Activated CD4-positive, alpha-beta T cell treated with anti-CD3 and anti-CD28 coated beads for 36 hours (primary cell): ENCODE data around the gene ZNF513. TPM values are rescaled to one million over a fixed set of nuclear protein-coding genes. Genes with fewer than 3 reads are reported as not detected.

ENCODE experiments used
- ATAC-seq: fragments of 200-7000 bp; cut with Tn5 transposase; one replicate; pipeline ENCODE4 v1.10.0; 2021; ENCODE audit warnings: mild to moderate bottlenecking, moderate library complexity
- CTCF ChIA-PET: fragments of 350-600 bp; sonication (Branson Sonifier 250); formaldehyde crosslinking; loops from one replicate; lab custom pipeline; 2021; ENCODE audit warnings: antibody characterized with exemption; lab: Charles Lee
- POLR2A ChIA-PET: fragments of 350-600 bp; sonication (Branson Sonifier 250); formaldehyde crosslinking; loops from one replicate; lab custom pipeline; 2021; ENCODE audit warnings: antibody characterized with exemption, inconsistent platforms; lab: Charles Lee
- DNase-seq: peaks from one replicate; pipeline ENCODE4 v3.0.0-alpha.2; 2020
- H3K27ac Mint-ChIP-seq: one replicate; pipeline ENCODE4 v1.8.0; 2021; ENCODE audit warnings: mixed read lengths
- H3K27me3 Mint-ChIP-seq: one replicate; pipeline ENCODE4 v1.8.0; 2021; ENCODE audit warnings: mixed read lengths
- H3K36me3 Mint-ChIP-seq: one replicate; pipeline ENCODE4 v1.8.0; 2021; ENCODE audit warnings: low read depth, mixed read lengths
- H3K4me1 Mint-ChIP-seq: one replicate; pipeline ENCODE4 v1.8.0; 2021; ENCODE audit warnings: mixed read lengths
- H3K4me3 Mint-ChIP-seq: one replicate; pipeline ENCODE4 v1.8.0; 2021; ENCODE audit warnings: mild to moderate bottlenecking, moderate library complexity, mixed read lengths
- H3K9me3 Mint-ChIP-seq: one replicate; pipeline ENCODE4 v1.8.0; 2021; ENCODE audit warnings: low read depth, mixed read lengths
- intact Hi-C, 2 experiments: fragments of 100-400 bp; cut with DNase I in 1 of 2; cut with micrococcal nuclease in 1 of 2; formaldehyde crosslinking; loops; one replicate each; pipeline versions ENCODE4 v1.14.2 to v1.15.1; 2022 to 2024; cut with DNase I, micrococcal nuclease
- total RNA-seq, 2 experiments: library from RNA; stranded (reverse); gene quantifications; one replicate each; pipeline ENCODE4 v1.2.3, GENCODE V29; 2021

Gene ZNF513
- total RNA-seq, 2 experiments from 2014 or later = 7.7 to 10.5 TPM

DNA sequence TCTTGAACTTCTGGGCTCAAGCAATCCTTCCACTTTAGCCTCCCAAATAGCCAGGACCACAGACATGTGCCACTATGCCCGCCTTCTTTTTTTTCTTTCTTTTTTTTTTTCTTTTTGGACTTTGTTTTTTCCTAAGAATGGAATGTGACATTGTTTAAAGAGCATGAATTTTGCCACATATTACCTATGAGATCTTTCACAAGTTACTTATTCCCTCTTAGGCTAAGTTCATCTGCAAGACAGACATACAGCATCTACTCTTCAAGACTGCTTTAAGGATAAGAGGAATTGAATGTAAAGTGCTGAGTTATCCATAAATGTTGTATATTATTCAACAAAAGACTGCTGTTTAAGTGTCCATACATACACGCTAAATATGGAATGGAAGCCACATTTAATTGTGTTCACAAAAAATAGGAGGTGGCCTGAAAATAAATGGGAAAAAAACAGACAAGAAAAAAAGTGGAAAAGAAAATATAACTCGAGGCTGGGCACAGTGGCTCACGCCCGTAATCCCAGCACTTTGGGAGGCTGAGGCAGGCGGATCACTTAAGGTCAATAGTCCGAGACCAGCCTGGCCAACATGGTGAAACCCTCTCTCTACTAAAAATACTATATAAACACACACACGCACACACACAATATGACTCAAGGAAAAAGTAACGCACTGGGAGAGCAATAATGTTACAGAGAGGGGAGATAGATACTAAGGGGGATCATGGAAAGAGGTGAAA, 32.1 kb upstream of the ZNF513 start:
- Mint-ChIP-seq H3K9me3 (no peaks in the 10 kb centered on the region), H3K27me3 (no peaks in the 10 kb centered on the region), H3K4me3 (no peak overlapping the region), H3K4me1 (peaks cover 12% of the 10 kb centered on the region), H3K36me3 (peaks cover 5% of the 10 kb centered on the region), H3K27ac (no peak overlapping the region)
- DNase-seq (no peak), ATAC-seq (no peak)
- ChIA-PET CTCF (no interaction called here), POLR2A (no interaction called here)
- intact Hi-C loops = no loop called here

DNA sequence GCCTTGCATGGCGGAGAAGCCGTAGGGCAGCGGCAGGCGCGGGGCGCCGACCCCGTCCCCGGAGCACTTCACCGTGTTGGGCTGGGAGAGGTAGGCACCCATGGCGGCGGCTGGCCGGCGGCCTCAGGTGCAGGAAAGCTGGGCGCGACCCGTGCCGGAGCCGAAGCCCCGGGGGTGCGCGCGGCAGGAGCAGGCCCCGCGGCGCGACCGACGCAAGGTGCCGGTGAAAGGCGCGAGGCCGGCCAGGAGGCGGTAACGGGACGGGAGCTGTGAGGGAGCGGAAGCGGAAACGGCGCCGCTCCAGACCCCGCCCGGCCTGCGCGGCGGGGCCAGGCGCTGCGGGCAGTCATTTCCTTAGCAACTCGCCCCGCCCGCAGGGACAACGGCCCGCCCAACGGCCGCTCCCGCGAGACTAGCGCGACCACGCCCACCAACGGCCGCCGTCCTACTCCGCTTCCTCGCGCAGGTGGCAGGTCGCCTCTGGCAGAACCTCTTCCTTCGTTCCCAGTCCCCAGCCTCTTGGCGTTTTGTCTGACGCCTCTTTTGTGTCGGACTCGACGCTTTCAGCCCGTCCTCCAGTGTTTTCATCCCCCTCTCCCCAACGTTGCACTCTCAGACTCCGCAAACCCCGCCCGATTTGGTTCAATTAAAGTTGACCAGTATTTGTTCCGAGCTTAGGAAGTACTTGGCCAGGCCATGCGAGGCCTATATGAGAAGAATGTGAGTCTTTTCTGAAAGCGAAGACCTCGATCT, 29.0 kb upstream of the ZNF513 start, which contains the start of gene PPM1G:
TSS of gene PPM1G (minus strand) at position 271 of the 753 bp plus-strand sequence. CDS start at position 102, 169 bp downstream.
- ATAC-seq (peak; percentile 96), DNase-seq (peak; percentile 98)
- ChIA-PET CTCF (interaction anchor here (0.6 to 3.5 kb wide), 8 partner anchors 15 to 274 kb away, joined by 3 to 31 read pairs (median 4); partner anchors contain the start of gene NRBP1), POLR2A (interaction anchor here (0.9 to 2.3 kb wide), 5 partner anchors 19 to 274 kb away, joined by 3 to 15 read pairs (median 3); partner anchors contain the start of gene NRBP1)
- no peaks in the 10 kb centered on the region for H3K27me3 Mint-ChIP-seq
- H3K4me3 Mint-ChIP-seq = peak within 1 kb of the TSS; percentile 84
- peak within 1 kb of the TSS; percentile 88 for H3K27ac Mint-ChIP-seq
- H3K9me3 Mint-ChIP-seq = no peaks in the 10 kb centered on the region
- intact Hi-C loops = loop anchor here (1.0 to 2.0 kb wide), 21 partner anchors 19 to 482 kb away; partner anchors contain the start of genes EIF2B4 (in 2 of the 2), IFT172 (in 2 of the 2), NRBP1 (in 2 of the 2) and SNX17 (in 2 of the 2)
- H3K36me3 Mint-ChIP-seq = peaks cover 20% of the 10 kb centered on the region
- peaks cover 35% of the 10 kb centered on the region for H3K4me1 Mint-ChIP-seq

DNA sequence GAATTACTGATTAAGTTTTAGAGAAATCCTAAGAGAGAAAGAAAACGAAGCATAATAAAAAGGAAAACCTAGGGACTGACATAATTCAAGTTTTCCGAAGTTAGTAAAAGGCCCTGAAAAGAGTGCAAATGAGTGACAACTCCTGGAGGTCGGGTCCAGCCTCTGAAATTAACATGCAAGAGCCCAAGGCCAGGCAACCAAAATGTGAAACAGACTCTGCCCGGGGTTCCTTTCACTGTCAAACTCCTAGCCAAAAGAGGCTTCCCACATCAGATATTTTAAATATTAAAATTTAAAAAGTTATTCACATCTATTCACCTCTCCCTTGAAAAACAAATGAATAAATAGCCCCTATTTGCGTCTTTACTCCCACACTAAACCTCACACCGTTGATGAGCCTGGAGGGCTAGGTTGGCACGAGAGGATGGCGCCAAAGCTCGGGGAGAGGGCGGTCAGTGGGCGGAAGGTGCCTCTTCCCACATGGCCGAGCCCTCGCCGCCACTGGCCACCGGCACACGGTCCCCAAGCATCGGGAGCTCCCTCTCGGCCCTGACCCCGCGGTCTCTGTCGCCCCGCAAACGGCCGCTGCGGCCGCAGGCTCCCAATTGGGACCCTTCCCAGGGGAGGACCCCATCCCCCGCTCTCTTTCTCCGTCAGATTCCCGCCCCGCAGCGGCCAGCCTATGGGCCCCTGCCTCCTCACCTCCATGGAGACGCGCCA, 28.2 kb upstream of the ZNF513 start:
- DNase-seq (peak; percentile 49), ATAC-seq (peak; percentile 9)
- Mint-ChIP-seq H3K27ac (peak overlapping the region; percentile 65), H3K27me3 (no peaks in the 10 kb centered on the region), H3K4me1 (peaks cover 38% of the 10 kb centered on the region), H3K36me3 (peaks cover 20% of the 10 kb centered on the region), H3K9me3 (no peaks in the 10 kb centered on the region), H3K4me3 (peak overlapping the region; percentile 84)
- intact Hi-C loops = loop anchor here (1.0 to 2.0 kb wide), 21 partner anchors 20 to 483 kb away; partner anchors contain the start of genes EIF2B4 (in 2 of the 2), IFT172 (in 2 of the 2), NRBP1 (in 2 of the 2) and SNX17 (in 2 of the 2)
- ChIA-PET POLR2A (interaction anchor here (1.2 to 2.3 kb wide), 2 partner anchors 20 to 69 kb away, joined by 5 to 15 read pairs; partner anchors contain the start of gene NRBP1), CTCF (interaction anchor here (1.0 to 3.5 kb wide), 5 partner anchors 15 to 274 kb away, joined by 3 to 31 read pairs (median 8); partner anchors contain the start of gene NRBP1)

DNA sequence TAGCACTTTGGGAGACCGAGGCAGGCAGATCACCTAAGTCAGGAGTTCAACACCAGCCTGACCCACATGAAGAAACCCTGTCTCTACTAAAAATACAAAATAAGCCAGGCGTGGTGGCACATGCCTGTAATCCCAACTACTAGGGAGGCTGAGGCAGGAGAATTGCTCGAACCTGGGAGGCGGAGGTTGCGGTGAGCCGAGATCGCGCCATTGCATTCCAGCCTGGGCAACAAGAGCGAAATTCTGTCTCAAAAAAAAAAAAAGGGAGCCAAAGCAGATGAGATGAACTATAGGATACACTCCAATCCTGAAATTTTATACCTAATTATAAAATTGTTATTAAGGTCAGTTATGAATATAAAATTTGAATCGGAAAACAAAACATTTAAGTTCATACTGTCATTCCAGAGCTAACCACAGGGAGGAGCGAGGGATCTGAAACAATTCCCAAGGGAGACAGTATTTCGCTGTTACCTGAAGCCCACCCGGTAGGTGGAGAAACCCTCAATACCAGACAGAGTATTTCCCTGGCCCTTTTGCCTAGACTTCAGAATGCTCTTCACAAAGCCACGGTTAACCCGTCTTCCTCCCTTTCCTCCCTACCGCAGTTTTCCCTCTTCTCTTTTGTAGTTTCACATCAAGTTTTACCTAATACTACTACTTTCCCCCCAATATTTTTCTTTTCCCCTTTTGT, 27.4 kb upstream of the ZNF513 start:
- H3K27me3 Mint-ChIP-seq = no peaks in the 10 kb centered on the region
- CTCF ChIA-PET = interaction anchor here (1.3 to 3.5 kb wide), 3 partner anchors 22 to 38 kb away, joined by 5 to 31 read pairs (median 5); partner anchors contain the start of genes NRBP1 and ZNF513
- H3K4me3 Mint-ChIP-seq = peak overlapping the region; percentile 84
- H3K27ac Mint-ChIP-seq = peak overlapping the region; percentile 58
- POLR2A ChIA-PET = no interaction called here
- no peaks in the 10 kb centered on the region for H3K9me3 Mint-ChIP-seq
- H3K36me3 Mint-ChIP-seq = peaks cover 23% of the 10 kb centered on the region
- intact Hi-C loops = loop anchor here (2.0 kb wide), 5 partner anchors 21 to 231 kb away; partner anchors contain the start of genes EIF2B4 (in 1 of the 2), IFT172 (in 1 of the 2), NRBP1 (in 1 of the 2) and SNX17 (in 1 of the 2)
- DNase-seq = no peak
- no peak for ATAC-seq
- H3K4me1 Mint-ChIP-seq = peaks cover 43% of the 10 kb centered on the region

DNA sequence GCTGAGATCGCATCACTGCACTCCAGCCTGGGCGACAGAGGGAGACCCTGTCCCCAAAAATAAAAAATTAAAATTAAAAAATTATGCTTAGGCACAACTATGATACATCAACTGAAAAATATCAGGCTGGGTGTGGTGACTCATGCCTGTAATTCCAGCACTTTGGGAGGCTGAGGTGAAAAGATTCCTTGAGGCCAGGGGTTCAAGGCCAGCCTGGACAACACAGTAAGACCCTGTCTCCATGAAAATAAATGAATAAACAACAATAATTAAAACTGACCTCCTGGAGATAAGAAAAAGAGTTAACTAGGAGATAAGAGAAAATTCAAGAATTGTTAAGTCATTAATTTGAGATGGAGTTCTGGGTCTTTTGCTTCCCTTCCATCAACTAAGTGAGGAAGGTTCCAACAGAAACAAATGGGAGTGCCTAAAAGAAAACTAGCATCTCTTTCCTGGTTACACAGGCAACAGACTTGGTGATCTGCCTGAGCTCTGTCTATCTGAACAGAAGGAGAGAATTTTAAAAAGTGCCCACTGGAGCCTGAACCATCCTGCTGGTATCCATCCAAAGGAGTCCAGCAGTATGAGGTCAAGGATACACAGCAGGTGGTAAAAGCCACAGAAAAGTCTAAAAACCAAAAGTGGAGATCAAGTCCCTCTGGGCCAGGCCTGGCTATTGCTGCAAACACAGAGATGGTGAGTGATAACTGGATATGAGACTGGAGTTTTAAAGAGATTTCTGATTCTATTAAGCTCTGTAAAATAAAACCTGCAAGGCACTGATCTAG, 20.0 kb upstream of the ZNF513 start:
- no peaks in the 10 kb centered on the region for H3K9me3 Mint-ChIP-seq
- H3K27me3 Mint-ChIP-seq = no peaks in the 10 kb centered on the region
- intact Hi-C loops = no loop called here
- no peak overlapping the region for H3K4me3 Mint-ChIP-seq
- H3K4me1 Mint-ChIP-seq = peaks cover 39% of the 10 kb centered on the region
- peak overlapping the region; percentile 38 for H3K27ac Mint-ChIP-seq
- ATAC-seq = no peak
- H3K36me3 Mint-ChIP-seq = peaks cover 28% of the 10 kb centered on the region
- ChIA-PET POLR2A (no interaction called here), CTCF (interaction anchor here (0.6 to 1.3 kb wide), 2 partner anchors 10 to 15 kb away, joined by 4 read pairs; no protein-coding TSS in a partner anchor)
- no peak for DNase-seq

DNA sequence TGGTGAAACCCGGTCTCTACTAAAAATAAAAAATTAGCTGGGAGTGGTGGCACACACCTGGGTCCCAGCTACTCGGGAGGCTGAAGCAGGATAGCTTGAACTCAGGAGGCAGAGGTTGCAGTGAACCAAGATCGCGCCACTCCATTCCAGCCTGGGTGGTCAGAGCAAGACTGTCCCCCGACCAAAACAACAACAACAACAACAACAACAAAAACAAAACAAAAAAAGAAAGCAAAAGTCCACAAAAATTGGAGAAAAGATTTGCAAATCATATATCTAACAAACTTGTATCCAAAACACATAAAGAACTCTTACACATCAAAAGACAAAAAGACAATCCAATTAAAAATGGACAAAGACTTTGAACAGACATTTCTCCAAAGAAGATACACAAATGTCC, 18.4 kb upstream of the ZNF513 start:
- intact Hi-C loops = no loop called here
- ATAC-seq (no peak), DNase-seq (no peak)
- POLR2A ChIA-PET = no interaction called here
- CTCF ChIA-PET = no interaction called here
- Mint-ChIP-seq H3K4me3 (no peak overlapping the region), H3K36me3 (peaks cover 24% of the 10 kb centered on the region), H3K27me3 (no peaks in the 10 kb centered on the region), H3K9me3 (no peaks in the 10 kb centered on the region), H3K4me1 (peaks cover 32% of the 10 kb centered on the region), H3K27ac (peak overlapping the region; percentile 68)

DNA sequence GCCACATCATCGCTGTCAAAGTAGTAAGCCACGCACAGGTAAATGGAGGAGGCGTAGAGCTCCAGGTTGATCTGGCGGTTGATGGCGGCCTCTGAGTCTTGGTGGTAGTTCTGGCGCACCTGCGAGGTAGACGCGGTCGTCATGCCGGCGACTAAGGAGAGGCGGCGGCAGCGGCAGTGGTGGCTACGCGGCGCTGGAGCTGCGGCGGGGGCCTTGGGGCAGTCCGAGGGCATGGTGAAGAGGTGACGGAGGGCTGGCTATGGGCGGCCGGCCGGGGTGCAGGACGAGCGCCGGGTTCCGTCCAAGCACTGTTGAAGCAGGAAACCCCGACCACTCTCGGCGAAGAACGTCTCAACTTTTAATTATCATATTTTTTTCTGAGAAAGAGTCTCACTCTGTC, 12.7 kb upstream of the ZNF513 start:
- no peak overlapping the region for H3K4me3 Mint-ChIP-seq
- no peak for ATAC-seq
- no peak overlapping the region for H3K27ac Mint-ChIP-seq
- no peaks in the 10 kb centered on the region for H3K27me3 Mint-ChIP-seq
- CTCF ChIA-PET = interaction anchor here (0.6 to 2.5 kb wide), 2 partner anchors 37 to 726 kb away, joined by 3 to 7 read pairs; no protein-coding TSS in a partner anchor
- intact Hi-C loops = no loop called here
- H3K36me3 Mint-ChIP-seq = peaks cover 27% of the 10 kb centered on the region
- peaks cover 35% of the 10 kb centered on the region for H3K4me1 Mint-ChIP-seq
- no peaks in the 10 kb centered on the region for H3K9me3 Mint-ChIP-seq
- DNase-seq = no peak
- POLR2A ChIA-PET = no interaction called here

DNA sequence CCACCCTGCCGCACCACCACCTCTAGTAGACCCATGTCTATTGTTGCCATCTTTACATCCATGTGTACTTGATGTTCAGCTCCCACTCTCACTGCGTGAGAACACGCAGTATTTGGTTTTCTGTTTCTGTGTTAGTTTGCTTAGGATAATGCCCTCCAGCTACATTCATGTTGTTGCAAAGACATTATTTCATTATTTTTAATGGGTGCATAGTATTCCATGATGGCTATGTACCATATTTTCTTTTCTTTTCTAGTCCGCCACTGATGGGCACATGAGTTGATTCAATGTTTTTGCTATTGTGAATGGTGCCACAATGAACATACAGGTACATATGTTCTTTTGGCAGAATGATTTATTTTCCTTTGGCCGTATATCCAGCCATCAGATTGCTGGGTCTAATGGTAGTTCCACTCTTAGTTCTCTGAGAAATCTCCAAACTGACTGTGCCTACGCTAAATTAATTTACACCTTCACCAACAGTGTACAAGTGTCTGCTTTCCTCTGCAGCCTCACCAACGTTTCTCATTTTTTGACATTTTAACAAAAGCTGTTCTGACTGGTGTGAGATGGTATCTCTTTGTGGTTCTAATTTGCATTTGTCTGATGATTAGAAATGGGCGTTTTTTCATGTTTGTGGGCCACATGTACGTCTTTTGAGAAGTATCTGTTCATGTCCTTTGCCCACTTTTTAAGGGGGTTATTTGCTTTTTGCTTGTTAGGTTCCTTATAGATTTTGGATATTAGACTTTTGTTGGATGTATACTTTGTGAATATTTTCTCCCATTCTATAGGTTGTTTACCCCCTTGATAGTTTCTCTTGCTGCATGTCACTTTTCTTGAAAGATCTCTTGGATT, 10.5 kb upstream of the ZNF513 start:
- POLR2A ChIA-PET = no interaction called here
- CTCF ChIA-PET = interaction anchor here (0.7 to 2.5 kb wide), 2 partner anchors 39 to 112 kb away, joined by 3 to 7 read pairs; no protein-coding TSS in a partner anchor
- intact Hi-C loops = no loop called here
- Mint-ChIP-seq H3K4me1 (peaks cover 26% of the 10 kb centered on the region), H3K9me3 (no peaks in the 10 kb centered on the region), H3K27ac (peak overlapping the region; percentile 77), H3K4me3 (peak overlapping the region; percentile 16), H3K27me3 (no peaks in the 10 kb centered on the region), H3K36me3 (peaks cover 26% of the 10 kb centered on the region)
- ATAC-seq = peak; percentile 70
- no peak for DNase-seq

DNA sequence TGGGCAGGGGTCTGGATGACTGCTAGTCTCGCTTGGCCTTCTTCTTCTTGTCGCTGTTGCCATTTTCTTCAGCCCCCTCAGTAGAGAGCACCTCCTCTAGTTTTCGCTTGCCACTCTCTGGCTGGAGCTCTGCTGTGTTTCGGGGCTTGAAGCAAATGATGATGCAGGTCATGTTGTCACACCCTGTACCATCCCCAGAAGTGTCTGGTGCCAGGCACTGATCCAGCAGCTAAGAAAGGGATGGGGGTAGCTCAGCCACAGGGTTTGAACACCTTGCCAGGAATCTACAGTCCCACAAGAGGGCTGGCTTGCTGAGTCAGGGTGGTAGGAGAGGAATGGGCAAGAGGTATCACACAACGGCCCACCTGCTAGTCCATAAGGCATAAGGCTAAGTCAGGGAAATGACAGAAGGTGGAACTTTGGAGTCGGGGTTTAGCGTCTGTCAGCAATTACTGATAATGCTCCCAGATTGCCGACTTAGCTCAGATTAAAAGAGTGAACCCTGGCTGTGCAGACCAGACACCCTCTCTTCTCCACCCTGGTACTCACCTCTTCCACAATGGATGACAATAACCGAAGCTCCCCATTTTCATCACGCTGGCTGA, 1.1 kb upstream of the ZNF513 start:
- no peak for DNase-seq
- Mint-ChIP-seq H3K27me3 (no peaks in the 10 kb centered on the region), H3K4me3 (peak overlapping the region; percentile 89), H3K4me1 (peaks cover 29% of the 10 kb centered on the region), H3K36me3 (peaks cover 62% of the 10 kb centered on the region), H3K9me3 (no peaks in the 10 kb centered on the region), H3K27ac (peak overlapping the region; percentile 96)
- no peak for ATAC-seq
- POLR2A ChIA-PET = no interaction called here
- intact Hi-C loops = loop anchor here in 1 of 2 experiments (2.0 kb wide), 2 partner anchors 27 to 281 kb away; partner anchors contain the start of genes PPM1G, SLC4A1AP and SUPT7L
- CTCF ChIA-PET = no interaction called here
